Heart left ventricle (tissue), 13 donors: ENCODE measurements around the gene ANKRD52.

ENCODE experiments used
- POLR2A ChIP-seq, 2 donors: fragments of 450-650 bp; IDR thresholded peaks; one replicate each; pipeline ENCODE4 v1.6.1; 2017; ENCODE audit warnings: antibody characterized with exemption in 2 of 2, mild to moderate bottlenecking in 2 of 2, moderate library complexity in 2 of 2
- TF ChIP-seq, protein P1 (sequence below), 12 donors: fragments of 200-600 bp; sonication (generic) in 4 of 12; IDR thresholded peaks; one replicate each; pipeline versions ENCODE4 v1.5.0 to v1.8.0; 2018 to 2022; ENCODE audit warnings: antibody characterized with exemption in 12 of 12, mild to moderate bottlenecking in 5 of 12
- donor health status: ischemic (EF 13 %, LVEDD 7.1; RV severe dilation, severe dysfunction).
- donor health status: DM: no; HTN: yes; CAD: no.
- donor health status: DM: no; HTN: no; CAD: no.
- donor health status: ischemic (EF 25% LVEDD 6.9; RV normal size, moderate dysfunction).
- donor health status: ischemic (EF 25% LVEDD 5.7; RV mildly dilated, moderate dysfunction).
- donor health status: ischemic (EF 35%, LVEDD 5.7; RV mildly dilated, moderate dysfunction).
- donor health status: nonischemic (EF 11% LVEDD 7.7; RV severe dilation, severe dysfunction).
- donor health status: DM: yes; HTN: yes; CAD: no.
- donor health status: PGD.
- donor health status: ischemic (EF 29% LVEDD 5.4; RV normal size, mild dysfunction).
- donor health status: nonischemic (EF 23%, LVEDD 6.1; RV moderate dilation, normal function).

DNA sequence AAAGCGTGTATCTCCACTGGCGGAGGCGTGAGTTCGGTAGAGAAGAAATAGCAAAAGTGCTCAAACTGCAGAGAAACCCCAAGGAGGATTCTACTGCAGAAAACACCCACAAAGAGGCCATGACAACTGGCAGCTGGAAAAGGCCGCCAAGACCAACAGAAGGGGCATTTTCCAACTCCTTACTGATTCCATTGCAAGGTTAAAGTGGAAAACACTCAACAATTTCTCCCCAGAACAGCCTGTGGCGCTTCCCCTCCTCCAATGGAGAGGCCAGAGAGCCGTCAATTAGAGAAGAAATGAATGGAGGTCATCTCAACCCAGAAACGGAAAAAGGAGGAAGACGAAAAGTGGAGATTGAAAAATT is 618 bp upstream of the ANKRD52 start:
- TF ChIP-seq, protein P1, sequence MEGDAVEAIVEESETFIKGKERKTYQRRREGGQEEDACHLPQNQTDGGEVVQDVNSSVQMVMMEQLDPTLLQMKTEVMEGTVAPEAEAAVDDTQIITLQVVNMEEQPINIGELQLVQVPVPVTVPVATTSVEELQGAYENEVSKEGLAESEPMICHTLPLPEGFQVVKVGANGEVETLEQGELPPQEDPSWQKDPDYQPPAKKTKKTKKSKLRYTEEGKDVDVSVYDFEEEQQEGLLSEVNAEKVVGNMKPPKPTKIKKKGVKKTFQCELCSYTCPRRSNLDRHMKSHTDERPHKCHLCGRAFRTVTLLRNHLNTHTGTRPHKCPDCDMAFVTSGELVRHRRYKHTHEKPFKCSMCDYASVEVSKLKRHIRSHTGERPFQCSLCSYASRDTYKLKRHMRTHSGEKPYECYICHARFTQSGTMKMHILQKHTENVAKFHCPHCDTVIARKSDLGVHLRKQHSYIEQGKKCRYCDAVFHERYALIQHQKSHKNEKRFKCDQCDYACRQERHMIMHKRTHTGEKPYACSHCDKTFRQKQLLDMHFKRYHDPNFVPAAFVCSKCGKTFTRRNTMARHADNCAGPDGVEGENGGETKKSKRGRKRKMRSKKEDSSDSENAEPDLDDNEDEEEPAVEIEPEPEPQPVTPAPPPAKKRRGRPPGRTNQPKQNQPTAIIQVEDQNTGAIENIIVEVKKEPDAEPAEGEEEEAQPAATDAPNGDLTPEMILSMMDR (IDR thresholded peaks at IDR 0.05): no peak
- no peak for TF ChIP-seq POLR2A (IDR thresholded peaks at IDR 0.05)
